BE2C (cell line): ENCODE results near the gene AKR1B15.

Experiments used
- DNase-seq: peaks from one replicate; pipeline ENCODE4 v3.0.0-alpha.2; 2020
- H3K27me3 ChIP-seq: fragments of 250-450 bp; sonication (Bioruptor Pico); 2 replicates; pipeline ENCODE4 v1.5.1; 2020; ENCODE audit warnings: mild to moderate bottlenecking
- H3K36me3 ChIP-seq: fragments of 250-450 bp; sonication (Bioruptor Pico); 2 replicates; pipeline ENCODE4 v1.5.1; 2020; ENCODE audit warnings: mild to moderate bottlenecking
- H3K4me1 ChIP-seq: fragments of 250-450 bp; sonication (Bioruptor Pico); 2 replicates; pipeline ENCODE4 v1.5.1; 2020
- H3K4me3 ChIP-seq: 2 replicates; pipeline ENCODE4 v1.5.1; 2011; ENCODE audit warnings: low read depth, low read length
- H3K9me3 ChIP-seq: fragments of 250-450 bp; sonication (Bioruptor Pico); 2 replicates; pipeline ENCODE4 v1.5.1; 2020
- CTCF ChIP-seq: IDR thresholded peaks from 2 replicates; pipeline ENCODE4 v1.5.1; 2012; ENCODE audit warnings: mild to moderate bottlenecking, low read depth, low read length

The AKR1B15 gene

GRCh38 chr7:134545918-134546317, 3.0 kb upstream of the AKR1B15 start:
- H3K4me3 ChIP-seq: no peak overlapping the region
- no peaks in the 10 kb centered on the region; the same call in 1 of the 2 replicates for H3K4me1 ChIP-seq
- no peaks in the 10 kb centered on the region for H3K9me3 ChIP-seq
- TF ChIP-seq CTCF: no peak
- no peak for DNase-seq
- no peaks in the 10 kb centered on the region for H3K36me3 ChIP-seq
- peaks cover 67% of the 10 kb centered on the region for H3K27me3 ChIP-seq

- Histone ChIP-seq H3K4me1 (no peaks in the 10 kb centered on the region; the same call in 1 of the 2 replicates), H3K36me3 (no peaks in the 10 kb centered on the region), H3K9me3 (no peaks in the 10 kb centered on the region), H3K27me3 (peaks cover 61% of the 10 kb centered on the region), H3K4me3 (no peak overlapping the region)
- TF ChIP-seq CTCF: no peak
- DNase-seq: no peak
Measured at GRCh38 chr7:134546955-134547354, 2.0 kb upstream of the AKR1B15 start.

- Histone ChIP-seq H3K36me3 (no peaks in the 10 kb centered on the region), H3K4me1 (no peaks in the 10 kb centered on the region; the same call in 1 of the 2 replicates), H3K4me3 (no peak overlapping the region), H3K9me3 (no peaks in the 10 kb centered on the region), H3K27me3 (peaks cover 64% of the 10 kb centered on the region)
- peak; percentile 92 for TF ChIP-seq CTCF
- peak; percentile 74 for DNase-seq
Measured at GRCh38 chr7:134547397-134548054, 1.4 kb upstream of the AKR1B15 start.

GRCh38 chr7:134549366-134549765, 456 bp downstream of the AKR1B15 start:
- Histone ChIP-seq H3K4me1 (no peaks in the 10 kb centered on the region; the same call in 1 of the 2 replicates), H3K4me3 (no peak overlapping the region), H3K9me3 (no peaks in the 10 kb centered on the region; the same call in 1 of the 2 replicates), H3K36me3 (no peaks in the 10 kb centered on the region), H3K27me3 (peaks cover 66% of the 10 kb centered on the region)
- DNase-seq: no peak
- TF ChIP-seq CTCF: no peak

- H3K4me3 ChIP-seq: no peak overlapping the region
- peak; percentile 22 for DNase-seq
- H3K9me3 ChIP-seq: no peaks in the 10 kb centered on the region; the same call in 1 of the 2 replicates
- H3K4me1 ChIP-seq: no peaks in the 10 kb centered on the region; the same call in 1 of the 2 replicates
- H3K36me3 ChIP-seq: no peaks in the 10 kb centered on the region
- peaks cover 71% of the 10 kb centered on the region for H3K27me3 ChIP-seq
- TF ChIP-seq CTCF: peak; percentile 47
Measured at GRCh38 chr7:134552105-134552504, 3.2 kb downstream of the AKR1B15 start.

GRCh38 chr7:134553976-134554375, 5.1 kb downstream of the AKR1B15 start:
- DNase-seq: no peak
- TF ChIP-seq CTCF: no peak

More at GRCh38 chr7:134553976-134554375, 5.1 kb downstream of the AKR1B15 start:
- H3K27me3 ChIP-seq: peaks cover 65% of the 10 kb centered on the region
- no peaks in the 10 kb centered on the region; the same call in 1 of the 2 replicates for H3K9me3 ChIP-seq
- no peaks in the 10 kb centered on the region for H3K36me3 ChIP-seq
- no peak overlapping the region for H3K4me3 ChIP-seq
- H3K4me1 ChIP-seq: no peaks in the 10 kb centered on the region
